Hematopoietic multipotent progenitor cell (in vitro differentiated cells): ENCODE data around the gene EIF1AD. TPM values are rescaled to one million over a fixed set of nuclear protein-coding genes. Genes with fewer than 3 reads are reported as not detected.
"Not testable (repeated sequence)": the region's sequence is repeated elsewhere in the genome, so short reads cannot be mapped to it uniquely, and the experiment has no call there.

Source experiments
- DNase-seq, 3 donors: peaks; one replicate each; pipeline ENCODE4 v3.0.0-alpha.2; 2011 to 2015; ENCODE audit warnings: low read depth in 2 of 3, low spot score in 2 of 3
- total RNA-seq: library from RNA; depleted of rRNA; stranded (reverse); fragments of >200 nt; gene quantifications from one replicate; pipeline ENCODE4 v1.2.3, GENCODE V29; 2012

The EIF1AD gene
- total RNA-seq, 1 donor = 22.6 TPM

DNA sequence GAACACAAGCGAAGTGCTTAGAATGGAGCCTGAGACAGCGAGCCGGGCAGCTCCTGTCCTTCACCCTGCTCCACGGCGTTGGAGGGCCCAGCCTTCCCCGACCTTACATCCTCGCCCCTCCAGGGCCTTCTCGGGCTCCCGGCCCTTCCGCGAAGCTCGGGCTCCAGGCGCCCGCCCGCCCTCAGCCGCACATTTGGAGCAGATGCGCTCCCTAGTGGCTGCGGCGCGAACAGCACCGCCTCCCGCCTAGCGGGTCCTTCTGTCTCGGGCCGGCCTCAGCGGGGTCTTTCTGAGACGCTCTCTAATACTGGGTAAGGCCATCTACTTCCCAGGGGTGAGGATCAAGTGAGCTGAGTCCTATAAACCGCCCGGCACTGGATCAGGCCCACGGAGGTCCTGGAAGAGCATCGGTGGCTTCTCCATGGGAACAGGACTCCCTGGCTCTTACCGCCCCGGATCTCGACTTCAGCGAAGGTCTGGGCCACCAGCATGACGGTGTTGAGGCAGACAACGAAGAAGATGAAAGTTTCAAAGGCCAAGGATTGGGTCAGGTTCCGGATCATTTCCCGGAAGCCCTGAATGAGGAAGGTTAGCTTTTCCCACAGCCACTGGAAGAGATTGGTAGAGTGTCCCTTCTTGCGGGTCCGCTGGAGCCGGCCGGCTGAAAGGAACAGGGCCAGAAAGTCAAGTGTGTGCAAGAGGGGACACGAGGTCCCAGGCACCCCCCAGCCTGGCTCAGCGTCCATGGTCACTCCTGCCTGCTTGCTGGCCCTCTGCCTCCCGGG lies 20.6 kb upstream of the EIF1AD start:
- DNase-seq = peak; percentile 60 to 74 (median 63)

GRCh38 chr11:66020618-66021357 lies 18.8 kb upstream of the EIF1AD start:
- DNase-seq = peak in 2 of 3 donors; percentile 76 to 84

DNA sequence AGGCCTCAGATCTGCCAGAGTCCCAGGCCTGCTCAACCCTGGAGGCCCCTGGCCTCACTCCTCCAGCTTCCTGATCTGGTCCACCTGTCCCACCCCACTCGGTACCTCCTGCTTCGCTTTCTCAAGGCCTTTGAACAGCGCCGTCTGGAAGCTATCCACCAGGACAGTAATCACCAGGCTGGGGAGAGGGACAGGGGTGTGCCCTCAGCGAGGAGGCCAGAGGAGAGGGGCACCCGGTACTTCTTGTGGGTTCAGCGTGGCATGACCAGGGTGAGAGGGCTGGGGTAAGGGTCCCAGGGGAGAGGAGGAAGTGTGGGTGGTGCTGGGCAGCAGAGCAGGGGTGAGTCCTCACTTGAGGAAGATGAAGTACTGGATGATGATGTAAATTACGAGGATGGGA lies 18.3 kb upstream of the EIF1AD start:
- no peak for DNase-seq

- DNase-seq = no peak
Measured at GRCh38 chr11:66017321-66017720, 15.4 kb upstream of the EIF1AD start.

- DNase-seq = no peak
Measured at GRCh38 chr11:66016793-66017177, 14.8 kb upstream of the EIF1AD start.

DNA sequence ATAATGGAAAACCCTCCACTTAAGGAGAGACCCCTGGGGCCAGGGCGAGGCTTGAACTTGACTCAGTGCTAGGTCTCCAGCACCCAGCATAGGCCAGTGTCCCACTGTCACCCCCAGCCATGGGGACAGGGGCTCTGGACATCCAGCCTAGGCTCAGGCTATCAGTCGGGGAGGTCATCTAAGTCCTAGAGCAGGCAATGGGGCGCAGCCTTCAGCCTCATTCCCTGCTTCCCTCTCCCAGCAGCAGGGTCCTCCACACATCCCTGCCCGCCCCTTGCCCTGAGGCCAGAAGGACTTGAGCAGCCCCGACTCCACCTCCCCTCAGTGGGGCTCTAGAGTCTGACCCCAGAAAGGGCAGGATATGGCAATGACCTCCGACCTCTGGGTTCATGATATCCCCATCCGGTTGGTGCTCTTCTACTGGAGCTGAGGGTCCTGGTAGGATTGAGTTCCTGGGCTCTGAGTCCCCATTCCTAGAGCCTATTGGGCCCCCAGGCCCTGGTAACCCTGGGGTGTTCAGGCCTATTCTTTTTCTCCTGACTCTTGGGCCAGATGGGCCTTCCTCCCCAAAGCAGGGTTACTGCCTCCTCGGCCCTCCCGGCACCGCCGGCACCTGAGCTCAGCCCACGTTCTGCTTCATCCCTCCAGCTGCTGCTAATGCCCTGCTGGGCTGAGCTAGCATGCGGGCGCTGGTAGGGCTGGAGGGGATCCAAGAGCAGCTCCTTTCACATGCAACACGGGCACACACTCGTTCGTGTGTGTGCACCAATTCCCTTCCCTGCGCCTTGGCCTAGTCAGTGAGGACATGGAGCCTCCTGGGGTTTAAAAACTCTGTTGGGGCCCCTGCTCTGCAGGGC lies 14.2 kb upstream of the EIF1AD start:
- no peak for DNase-seq

GRCh38 chr11:66015454-66015881 lies 13.5 kb upstream of the EIF1AD start:
- no peak for DNase-seq

GRCh38 chr11:66014804-66015453 lies 13.0 kb upstream of the EIF1AD start:
- no peak for DNase-seq

GRCh38 chr11:66013762-66014100 lies 11.8 kb upstream of the EIF1AD start:
- no peak for DNase-seq

GRCh38 chr11:66012946-66013761 lies 11.2 kb upstream of the EIF1AD start:
- peak in 1 of 3 donors; percentile 44 for DNase-seq

- no peak for DNase-seq
Measured at GRCh38 chr11:66012371-66012945, 10.5 kb upstream of the EIF1AD start.

GRCh38 chr11:66011785-66012303 lies 9.9 kb upstream of the EIF1AD start, which contains the start of gene CST6:
TSS of gene CST6 (plus strand) at chr11:66012008. CDS start at chr11:66012045, 37 bp downstream.
- DNase-seq = no peak

DNA sequence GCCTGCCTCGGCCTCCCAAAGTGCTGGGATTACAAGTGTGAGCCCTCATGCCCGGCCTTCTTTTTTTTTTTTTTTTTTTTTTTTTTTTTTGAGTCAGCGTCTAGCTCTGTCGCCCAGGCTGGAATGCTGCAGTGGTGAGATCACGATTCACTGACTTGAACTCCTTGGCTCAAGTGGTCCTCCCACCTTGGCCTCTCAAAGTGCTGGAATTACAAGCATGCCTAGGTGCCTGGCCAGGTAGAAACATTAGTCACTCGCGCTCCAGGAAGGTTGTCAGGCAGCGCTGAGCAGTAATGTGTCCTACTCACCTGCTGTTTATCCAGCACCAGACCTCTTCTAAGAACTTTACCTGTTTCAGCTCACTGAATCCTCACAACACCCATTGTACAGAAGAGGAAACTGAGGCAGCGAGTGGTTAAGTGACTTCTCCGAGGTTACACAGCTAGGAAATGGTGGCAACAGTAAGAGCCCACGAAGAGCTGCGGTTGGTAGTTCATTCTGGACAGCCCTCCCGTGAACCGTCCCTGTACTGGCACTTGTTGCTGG lies 9.4 kb upstream of the EIF1AD start:
- DNase-seq = no peak

GRCh38 chr11:66010036-66010435 lies 8.1 kb upstream of the EIF1AD start:
- DNase-seq = not testable (repeated sequence)

DNA sequence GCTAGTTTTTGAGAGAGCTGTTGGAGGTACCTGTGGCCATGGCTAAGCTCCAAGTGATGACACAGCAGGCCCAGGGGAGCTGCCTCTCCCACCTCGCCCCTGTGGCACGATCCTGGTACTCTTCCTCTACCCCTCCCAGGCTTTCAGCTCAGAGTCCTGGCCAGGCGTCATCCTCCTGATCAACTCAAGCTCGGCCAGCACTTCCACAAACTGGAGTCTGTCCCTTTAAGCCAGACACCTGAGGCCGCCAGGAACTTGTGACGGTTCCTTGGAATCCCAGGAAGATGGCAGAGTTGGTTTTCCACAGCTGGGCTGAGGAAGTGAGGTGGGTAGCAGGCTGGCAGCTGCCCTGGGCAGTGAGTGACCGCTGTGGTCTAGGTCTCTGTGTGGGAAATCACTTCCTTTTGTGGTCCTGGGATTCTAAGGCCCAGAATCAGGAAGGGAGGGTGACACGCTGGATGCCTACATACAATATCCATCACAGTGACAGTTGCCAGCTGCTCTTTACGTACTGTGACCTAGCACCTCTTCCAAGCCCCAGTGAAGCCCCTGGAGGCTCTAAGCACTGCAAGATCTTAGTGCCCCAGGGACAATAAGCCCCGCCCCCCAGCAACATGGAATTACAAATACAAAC lies 6.6 kb upstream of the EIF1AD start:
- DNase-seq = no peak

- DNase-seq = no peak
Measured at GRCh38 chr11:66008095-66008467, 6.1 kb upstream of the EIF1AD start.

- DNase-seq = no peak
Measured at GRCh38 chr11:66007201-66007634, 5.3 kb upstream of the EIF1AD start.

DNA sequence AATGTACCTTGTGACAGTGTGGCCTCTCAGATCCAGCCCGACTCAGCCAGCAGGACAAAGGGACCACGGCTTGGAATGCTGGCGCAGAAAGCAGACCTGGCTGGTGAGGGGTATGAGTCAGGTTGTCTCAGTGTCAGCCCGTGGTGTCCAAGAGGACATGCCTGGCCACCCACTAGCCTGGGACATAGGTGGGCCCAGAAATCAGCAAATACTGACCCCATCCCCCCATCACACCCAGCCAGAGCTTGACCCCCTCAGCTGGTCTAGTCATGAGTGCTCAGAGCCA lies 4.9 kb upstream of the EIF1AD start:
- DNase-seq = no peak
